K562 (cell line): Measurements from ENCODE around the gene USP35. TPM values are rescaled to one million over a fixed set of nuclear protein-coding genes. Genes with fewer than 3 reads are reported as not detected.
A peak's percentile ranks its signal among the peaks of the same experiment; 100 is the strongest.

ENCODE experiments used
- ATAC-seq: fragments of 200-7000 bp; cut with Tn5 transposase; 3 replicates; pipeline ENCODE4 v1.9.1; 2020; ENCODE audit warnings: moderate library complexity
- BruUV-seq: library from RNA; stranded (reverse); fragments of 400-500 nt; replicated peaks from 2 replicates; lab custom pipeline; 2021; lab: Mats Ljungman, UMichigan
- CTCF ChIA-PET: fragments of 300-600 bp; formaldehyde crosslinking; extraction: SDS; loops from one replicate; lab custom pipeline; 2021; ENCODE audit warnings: low intra/inter-chr PET ratio; lab: Yijun Ruan, JAX
- POLR2A ChIA-PET: fragments of 300-600, 350-650 bp; sonication (Branson Sonifier 250); formaldehyde crosslinking; extraction: SDS; loops from one replicate; lab custom pipeline; 2021; ENCODE audit warnings: antibody characterized with exemption, inconsistent platforms; lab: Yijun Ruan, JAX
- DNase-seq, 4 experiments: peaks; one replicate each; pipeline versions ENCODE4 v3.0.0 to v3.0.0-alpha.2; 2011 to 2018; ENCODE audit warnings: low spot score in 3 of 4, mixed read lengths in 3 of 4; ENCODE audit errors: extremely low read depth in 1 of 4
- FAIRE-seq: peaks from 2 replicates; lab custom pipeline; 2011; peaks lifted over from hg19 to GRCh38; lab: Jason Lieb, UNC
- H2AFZ ChIP-seq: 2 replicates; pipeline ENCODE4 v1.6.0; 2011; ENCODE audit warnings: low read depth, low read length, control low read depth, inconsistent platforms
- H3K27ac ChIP-seq: fragments of 200-600 bp; 3 replicates; pipeline ENCODE4 v1.8.0; 2011; ENCODE audit warnings: low read depth, mild to moderate bottlenecking, control low read depth, inconsistent platforms, low read length, moderate library complexity, mixed read lengths; ENCODE audit errors: extremely low read depth
- H3K27me3 ChIP-seq, 2 experiments: fragments of 300-600 bp in 1 of 2; 2 replicates in 1 of 2; 3 replicates in 1 of 2; pipeline versions ENCODE4 v1.6.0 to v1.8.0; 2011; ENCODE audit warnings: inconsistent platforms in 2 of 2, low read length in 2 of 2, mild to moderate bottlenecking in 1 of 2, mixed read lengths in 1 of 2, moderate library complexity in 1 of 2; ENCODE audit not compliant: control insufficient read depth in 2 of 2, insufficient read depth in 2 of 2
- H3K36me3 ChIP-seq: fragments of 300-600 bp; 3 replicates; pipeline ENCODE4 v1.8.0; 2011; ENCODE audit warnings: mild to moderate bottlenecking, low read length, inconsistent platforms; ENCODE audit not compliant: control insufficient read depth, insufficient read depth
- H3K4me1 ChIP-seq, 2 experiments: fragments of 200-600 bp in 1 of 2; replicated peaks in 1 of 2; 2 replicates in 1 of 2; 3 replicates in 1 of 2; pipeline versions ENCODE4 v1.5.1 to v1.8.0; 2011; ENCODE audit warnings: inconsistent platforms in 2 of 2, low read length in 2 of 2, mild to moderate bottlenecking in 1 of 2, mixed read lengths in 1 of 2, moderate library complexity in 1 of 2; ENCODE audit not compliant: control insufficient read depth in 2 of 2, insufficient read depth in 2 of 2
- H3K4me2 ChIP-seq: 2 replicates; pipeline ENCODE4 v1.6.1; 2011; ENCODE audit warnings: low read length, control low read depth, inconsistent platforms, mixed read lengths; ENCODE audit not compliant: insufficient read depth
- H3K4me3 ChIP-seq: fragments of 200-600 bp; sonication (generic), shearing (Covaris generic); 2 replicates; pipeline ENCODE4 v1.5.1; 2016; ENCODE audit warnings: control low read depth, inconsistent platforms
- H3K79me2 ChIP-seq: fragments of 200-600 bp; 3 replicates; pipeline ENCODE4 v1.8.0; 2011; ENCODE audit warnings: low read length, inconsistent platforms; ENCODE audit not compliant: control insufficient read depth, insufficient read depth
- H3K9ac ChIP-seq, 2 experiments: 2 replicates each; pipeline versions ENCODE4 v1.6.0 to v1.6.1; 2011; ENCODE audit warnings: low read depth in 2 of 2, low read length in 2 of 2, control low read depth in 1 of 2, inconsistent platforms in 1 of 2, mild to moderate bottlenecking in 1 of 2, mixed read lengths in 1 of 2; ENCODE audit not compliant: insufficient read depth in 1 of 2
- H3K9me1 ChIP-seq: one replicate; pipeline ENCODE4 v1.6.0; 2011; ENCODE audit warnings: inconsistent platforms, mild to moderate bottlenecking, low read length, moderate library complexity; ENCODE audit not compliant: control insufficient read depth, insufficient read depth
- H3K9me3 ChIP-seq: replicated peaks from 2 replicates; pipeline ENCODE4 v1.5.1; 2011; ENCODE audit warnings: low read depth, low read length, inconsistent platforms; ENCODE audit not compliant: control insufficient read depth, insufficient read depth
- H4K20me1 ChIP-seq: replicated peaks from 2 replicates; pipeline ENCODE4 v1.6.1; 2011; ENCODE audit warnings: low read length, inconsistent platforms, mixed read lengths; ENCODE audit not compliant: control insufficient read depth, insufficient read depth
- RBFOX2 ChIP-seq: fragments of 200-400 bp; formaldehyde crosslinking; IDR thresholded peaks from 2 replicates; pipeline ENCODE4 v1.6.1; 2017; ENCODE audit warnings: low read depth, mild to moderate bottlenecking, low read length, moderate library complexity
- RNF219 ChIP-seq: fragments of 250-450 bp; sonication (Bioruptor Pico); IDR thresholded peaks from 2 replicates; pipeline ENCODE4 v1.5.0; 2022; ENCODE audit warnings: mild to moderate bottlenecking
- SLC30A9 ChIP-seq: fragments of 250-450 bp; sonication (Bioruptor Pico); IDR thresholded peaks from 2 replicates; pipeline ENCODE4 v1.8.0; 2022; ENCODE audit warnings: mild to moderate bottlenecking, moderate library complexity
- SREBF2 ChIP-seq: sonication (generic); formaldehyde crosslinking; IDR thresholded peaks from 2 replicates; pipeline ENCODE4 v1.4.0; 2020; ENCODE audit warnings: mild to moderate bottlenecking, missing genetic modification reagents
- TSC22D4 ChIP-seq: fragments of 450-650 bp; IDR thresholded peaks from 2 replicates; pipeline ENCODE4 v1.6.1; 2016; ENCODE audit warnings: missing genetic modification characterization, missing biosample characterization, control low read depth
- ZNF512 ChIP-seq: IDR thresholded peaks from 2 replicates; pipeline ENCODE4 v1.6.1; 2016; ENCODE audit warnings: missing genetic modification characterization, missing compliant biosample characterization
- WGBS: fragments of 100-300 bp; shearing (Covaris generic); methylation state at CpG from one replicate; pipeline ENCODE4 v1.1.6; 2016; ENCODE audit warnings: low coverage, mixed read lengths; ENCODE audit not compliant: insufficient coverage; ENCODE audit errors: missing lambda C conversion rate; 5-methylcytosine and 5-hydroxymethylcytosine counted together
- in situ Hi-C: fragments of 300-500 bp; cut with MboI; formaldehyde crosslinking; loops from 4 replicates; pipeline ENCODE4 v1.15.0; 2018; ENCODE audit warnings: inconsistent platforms, mixed read lengths
- intact Hi-C: fragments of 100-400 bp; cut with micrococcal nuclease; formaldehyde crosslinking; loops from 2 replicates; pipeline ENCODE4 v1.14.2; 2022
- polyA plus RNA-seq, 8 experiments: library from polyadenylated mRNA; depleted of rRNA in 4 of 8; stranded (reverse) in 5 of 8; unstranded in 3 of 8; fragments of >200 nt; fragmentation: Nextera tagmentation in 2 of 8; fragmentation: Illumina TruSeq in 1 of 8; extraction: Ambion mirVana in 2 of 8; extraction: Trizol in 1 of 8; gene quantifications; 2 replicates each; pipeline versions ENCODE4 v1.2.1 to v1.2.3, GENCODE V29; 2011 to 2014; ENCODE audit warnings: inconsistent platforms in 1 of 8, missing spikeins in 1 of 8
- total RNA-seq, 7 experiments: library from RNA; depleted of rRNA in 6 of 7; stranded (reverse); fragments of >200 nt in 6 of 7; fragmentation: Illumina TruSeq in 2 of 7; extraction: Trizol in 2 of 7; gene quantifications; 2 replicates each; pipeline versions ENCODE4 v1.2.1 to v1.2.3, GENCODE V29; 2011 to 2021; ENCODE audit warnings: low replicate concordance in 1 of 7
- TF ChIP-seq, protein P1 (sequence below): fragments of 250-450 bp; sonication (Bioruptor Pico); IDR thresholded peaks from 2 replicates; pipeline ENCODE4 v1.8.0; 2022; ENCODE audit warnings: moderate library complexity, mild to moderate bottlenecking, inconsistent platforms

USP35 gene
- total and polyA plus RNA-seq, 9 of the 15 experiments (the other 6 are each of a cell fraction or from before 2014, with no cell fraction given), result 0.01 to 4.8 (median 3.6) TPM

DNA sequence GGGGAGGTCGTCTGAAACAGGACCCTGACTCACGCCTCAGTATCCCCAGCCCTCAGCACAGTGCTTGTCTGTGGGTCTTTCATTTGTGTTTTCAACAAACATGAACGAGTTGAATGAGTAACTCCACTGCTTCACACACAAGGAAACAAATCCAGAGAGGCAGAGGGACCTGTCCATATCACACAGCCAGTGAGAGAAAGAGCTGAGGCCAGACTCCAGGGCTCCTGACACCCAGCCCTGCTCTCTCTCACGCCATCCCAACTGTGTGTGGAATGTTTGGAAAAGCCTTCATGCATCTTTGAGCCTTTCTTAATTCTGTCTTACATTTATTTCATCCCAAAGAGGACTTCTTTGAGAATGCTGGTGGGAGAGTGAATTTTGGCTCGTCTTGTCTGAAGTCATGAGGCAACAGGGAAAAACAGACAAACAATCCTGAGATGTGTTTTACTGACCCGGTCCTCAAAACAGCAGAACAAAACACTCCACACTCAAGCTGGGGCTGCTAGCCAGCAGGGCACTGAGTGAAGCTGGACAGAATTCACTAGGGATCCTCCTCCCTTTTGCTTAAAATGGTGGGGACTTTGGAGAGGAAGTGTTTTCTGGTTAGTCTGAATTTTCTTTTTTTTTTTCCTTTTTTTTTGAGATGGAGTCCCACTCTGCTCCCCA is 29.6 kb upstream of the USP35 start:
- WGBS, result 19% methylated on average over 6 of the region's 6 CpGs
- CTCF ChIA-PET, result no interaction called here
- intact Hi-C loops, result no loop called here

More for the DNA sequence above, 29.6 kb upstream of the USP35 start:
- H3K27me3 ChIP-seq, result no peaks in the 10 kb centered on the region
- H3K9me1 ChIP-seq, result no peaks in the 10 kb centered on the region
- TF ChIP-seq ZNF512 (tag) (no peak), RBFOX2 (no peak), RNF219 (CRISPR knock-in tag) (no peak), SLC30A9 (CRISPR knock-in tag) (no peak), TSC22D4 (tag) (no peak), SREBF2 (CRISPR knock-in tag) (no peak)
- TF ChIP-seq, protein P1, sequence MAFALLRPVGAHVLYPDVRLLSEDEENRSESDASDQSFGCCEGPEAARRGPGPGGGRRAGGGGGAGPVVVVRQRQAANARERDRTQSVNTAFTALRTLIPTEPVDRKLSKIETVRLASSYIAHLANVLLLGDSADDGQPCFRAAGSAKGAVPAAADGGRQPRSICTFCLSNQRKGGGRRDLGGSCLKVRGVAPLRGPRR (CRISPR knock-in tag), result no peak
- BruUV-seq, result no TSS peak
- H3K4me3 ChIP-seq, result no peak overlapping the region
- H3K4me1 ChIP-seq, result no peaks in the 10 kb centered on the region
- in situ Hi-C loops, result no loop called here
- no peak for FAIRE-seq
- peak overlapping the region; percentile 21; the same call in 1 of the 2 replicates for H2AFZ ChIP-seq
- no peaks in the 10 kb centered on the region for H3K36me3 ChIP-seq
- no peak overlapping the region for H3K9ac ChIP-seq
- no peaks in the 10 kb centered on the region for H3K79me2 ChIP-seq
- no peak for DNase-seq
- no peaks in the 10 kb centered on the region for H3K9me3 ChIP-seq
- POLR2A ChIA-PET, result interaction anchor here (1.0 to 2.0 kb wide), 2 partner anchors 11 to 12 kb away, joined by 3 to 8 read pairs; no protein-coding TSS in a partner anchor
- ATAC-seq, result no peak; the same call in 2 of the 3 replicates
- no peaks in the 10 kb centered on the region for H4K20me1 ChIP-seq
- H3K27ac ChIP-seq, result no peak overlapping the region
- no peak overlapping the region for H3K4me2 ChIP-seq
